HG02943 (cell line): ENCODE results near the gene FOXK2.
"Not testable (repeated sequence)": the region's sequence is repeated elsewhere in the genome, so short reads cannot be mapped to it uniquely, and the experiment has no call there.

Experiments
- ATAC-seq: cut with Tn5 transposase; IDR thresholded peaks from one replicate; pipeline ENCODE4 v1.9.1; 2021; ENCODE audit warnings: mild to moderate bottlenecking, low read depth, moderate library complexity; ENCODE audit not compliant: unreplicated experiment

FOXK2 gene

DNA sequence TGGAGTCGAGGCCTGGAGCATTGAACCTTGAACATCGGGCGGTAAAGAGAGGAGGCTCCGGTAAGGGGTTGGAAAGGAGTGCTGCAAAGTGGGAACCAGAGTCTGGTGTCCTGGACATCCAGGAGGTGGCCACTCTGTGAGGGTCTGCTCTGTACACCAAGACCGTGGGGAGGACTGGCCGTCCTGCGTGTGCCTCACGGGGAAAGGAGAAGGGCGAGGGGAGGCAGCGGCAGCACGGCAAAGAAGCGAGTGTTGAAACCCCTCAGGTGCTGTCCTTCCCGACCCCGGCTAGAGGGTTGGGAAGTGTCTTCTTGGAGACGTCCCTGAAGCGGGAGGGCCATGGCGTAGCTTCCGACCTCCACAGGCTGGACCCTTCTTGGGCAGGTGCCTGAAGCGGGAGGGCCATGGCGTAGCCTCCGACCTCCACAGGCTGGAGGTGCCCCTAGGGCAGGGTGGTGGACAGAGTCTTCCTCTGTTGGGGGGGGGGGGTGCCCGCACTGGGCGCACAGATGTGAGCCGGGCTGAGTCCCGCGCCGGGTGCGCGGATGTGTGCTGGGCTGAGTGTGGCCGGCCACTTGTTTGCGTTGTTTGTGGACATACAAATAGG, 42.0 kb downstream of the FOXK2 start:
- ATAC-seq, result no peak

DNA sequence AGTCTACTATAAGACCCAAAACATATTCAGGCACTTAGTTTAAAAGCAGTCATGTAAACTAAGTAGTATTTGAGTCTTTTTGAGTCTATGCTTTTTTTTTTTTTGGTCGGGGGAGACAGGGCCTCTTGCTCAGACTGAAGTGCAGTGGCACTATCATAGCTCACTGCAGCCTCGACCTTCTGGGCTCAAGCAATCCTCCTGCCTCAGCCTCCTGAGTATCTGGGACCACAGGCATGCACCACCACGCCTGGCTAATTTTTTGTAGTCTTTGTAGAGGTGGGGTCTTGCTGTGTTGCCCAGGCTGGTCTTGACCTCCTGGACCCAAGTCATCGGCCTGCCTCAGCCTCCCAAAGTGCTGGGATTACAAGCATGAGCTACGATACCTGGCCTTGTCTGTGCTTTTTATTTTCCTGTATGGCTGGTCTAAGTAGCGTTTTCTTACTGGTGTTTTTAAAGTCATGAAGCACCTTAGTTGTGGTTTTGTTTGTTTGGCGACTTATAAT, 43.2 kb downstream of the FOXK2 start:
- ATAC-seq, result not testable (repeated sequence)

DNA sequence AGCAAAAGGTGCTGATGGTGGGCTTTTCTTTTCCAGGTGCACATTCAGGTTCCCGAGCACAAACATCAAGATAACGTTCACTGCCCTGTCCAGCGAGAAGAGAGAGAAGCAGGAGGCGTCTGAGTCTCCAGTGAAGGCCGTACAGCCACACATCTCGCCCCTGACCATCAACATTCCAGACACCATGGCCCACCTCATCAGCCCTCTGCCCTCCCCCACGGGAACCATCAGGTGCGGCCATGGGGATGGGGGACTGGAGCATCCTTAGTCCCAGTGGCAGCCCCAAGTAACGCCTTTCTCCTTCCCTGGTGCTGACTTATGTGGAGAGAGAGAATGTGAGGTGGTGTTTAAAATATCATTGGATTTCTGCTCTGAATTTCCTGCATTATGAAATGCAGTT, 43.8 kb downstream of the FOXK2 start:
- ATAC-seq, result no peak

DNA sequence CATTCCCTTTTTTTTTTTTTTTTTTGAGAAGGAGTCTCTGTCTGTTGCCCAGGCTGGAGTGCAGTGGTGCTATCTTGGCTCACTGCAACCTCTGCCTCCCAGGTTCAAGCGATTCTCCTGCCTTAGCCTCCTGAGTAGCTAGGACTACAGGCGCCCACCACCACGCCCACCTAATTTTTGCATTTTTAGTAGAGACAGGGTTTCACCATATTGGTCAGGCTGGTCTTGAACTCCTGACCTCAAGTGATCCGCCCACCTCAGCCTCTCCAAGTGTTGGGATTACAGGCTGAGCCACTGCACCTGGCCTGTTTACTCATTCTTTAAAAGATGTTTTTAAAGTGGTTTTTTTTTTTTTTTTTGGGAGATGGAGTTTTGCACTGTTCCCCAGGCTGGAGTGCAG, 44.2 kb downstream of the FOXK2 start:
- not testable (repeated sequence) for ATAC-seq

DNA sequence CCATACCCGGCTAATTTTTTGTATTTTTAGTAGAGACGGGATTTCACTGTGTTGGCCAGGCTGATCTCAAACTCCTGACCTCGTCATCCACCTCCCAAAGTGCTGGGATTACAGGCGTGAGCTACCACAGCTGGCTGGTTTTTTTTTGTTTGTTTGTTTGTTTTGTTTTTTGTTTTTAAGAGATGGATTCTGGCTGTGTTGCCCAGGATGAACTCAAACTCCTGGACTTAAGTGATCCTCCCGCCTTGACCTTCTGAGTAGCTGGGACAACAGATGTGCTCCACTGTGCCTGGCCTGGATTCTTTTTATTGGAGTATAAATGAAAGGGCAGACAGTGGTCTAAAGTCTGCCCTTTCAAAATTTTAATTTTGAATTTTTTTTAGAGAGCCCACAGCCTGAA, 44.7 kb downstream of the FOXK2 start:
- no peak for ATAC-seq

DNA sequence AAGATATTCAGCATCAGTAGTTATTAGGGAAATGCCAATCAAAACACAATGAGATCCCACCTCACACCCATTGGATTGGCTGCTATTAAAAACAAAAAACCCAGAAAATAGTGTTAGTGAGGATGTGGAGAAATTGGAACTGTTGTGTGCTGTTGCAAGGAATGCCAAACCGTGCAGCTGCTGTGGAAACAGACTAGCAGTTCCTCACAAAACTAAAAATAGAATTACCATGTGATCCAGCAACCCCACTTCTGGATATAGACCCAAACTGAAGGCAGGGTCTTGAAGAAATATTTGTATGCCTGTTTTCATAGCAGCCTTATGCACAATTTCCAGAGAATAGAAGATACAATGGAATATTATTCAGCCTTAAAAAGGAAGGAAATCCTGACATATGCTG, 46.0 kb downstream of the FOXK2 start:
- no peak for ATAC-seq

DNA sequence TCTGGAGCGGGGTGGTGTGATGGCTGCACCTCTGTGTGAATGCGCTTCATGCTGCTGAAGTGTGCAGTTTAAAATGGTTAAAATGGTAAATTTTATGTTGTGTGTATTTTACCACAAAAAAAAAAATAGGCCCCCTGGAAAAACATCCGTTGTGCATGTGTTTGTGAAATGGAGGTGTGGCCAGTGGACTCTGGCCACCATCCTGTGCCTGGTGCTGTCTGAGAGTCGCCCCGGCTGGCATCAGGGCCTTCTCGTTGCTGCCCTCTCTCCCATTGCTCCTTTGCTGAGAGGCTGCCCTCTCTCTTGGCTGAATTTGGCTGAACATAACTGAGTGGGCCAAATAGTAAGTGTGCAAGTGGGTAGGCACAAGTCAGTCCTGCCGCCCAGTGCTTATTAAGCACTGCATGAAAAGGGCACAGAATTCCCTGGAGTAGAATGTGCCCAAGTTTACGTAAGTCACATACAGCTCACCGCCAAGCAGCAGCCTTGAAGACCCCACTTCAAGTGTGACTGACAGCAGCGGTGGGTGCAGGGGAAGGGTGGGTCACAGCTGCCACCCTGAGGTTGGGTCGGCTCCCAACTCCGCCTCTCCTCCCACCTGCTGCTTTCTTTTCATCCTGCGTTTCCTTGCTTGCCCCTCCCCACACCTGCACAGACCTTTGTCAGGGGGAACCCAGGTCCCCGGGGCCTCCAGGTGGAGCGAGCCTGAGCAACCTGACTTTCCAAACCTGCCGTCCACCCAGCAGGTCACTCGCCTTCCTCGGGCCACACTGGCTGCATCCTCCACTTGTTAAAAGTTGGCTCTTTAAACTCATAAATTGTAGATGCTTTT, 46.8 kb downstream of the FOXK2 start:
- ATAC-seq, result no peak

DNA sequence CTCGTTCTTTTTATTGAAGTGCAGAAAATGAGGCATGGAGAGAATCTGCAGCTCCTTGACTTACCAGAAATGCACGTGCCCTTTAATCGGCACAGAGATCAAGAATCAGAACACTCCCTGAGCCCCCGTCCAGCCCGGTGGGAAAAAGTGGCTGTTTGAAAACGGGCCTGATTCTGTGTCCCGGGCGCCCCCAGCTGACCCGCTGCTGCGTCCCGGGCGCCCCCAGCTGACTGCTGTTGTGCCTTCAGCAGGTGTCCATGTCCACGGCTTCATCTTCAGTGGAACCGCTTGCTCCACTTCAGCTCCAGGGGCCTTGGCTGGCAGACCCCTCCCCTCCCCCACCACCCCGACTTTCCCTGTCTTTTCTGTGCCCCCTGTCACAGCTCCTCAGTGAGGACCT, 47.8 kb downstream of the FOXK2 start:
- ATAC-seq, result no peak

DNA sequence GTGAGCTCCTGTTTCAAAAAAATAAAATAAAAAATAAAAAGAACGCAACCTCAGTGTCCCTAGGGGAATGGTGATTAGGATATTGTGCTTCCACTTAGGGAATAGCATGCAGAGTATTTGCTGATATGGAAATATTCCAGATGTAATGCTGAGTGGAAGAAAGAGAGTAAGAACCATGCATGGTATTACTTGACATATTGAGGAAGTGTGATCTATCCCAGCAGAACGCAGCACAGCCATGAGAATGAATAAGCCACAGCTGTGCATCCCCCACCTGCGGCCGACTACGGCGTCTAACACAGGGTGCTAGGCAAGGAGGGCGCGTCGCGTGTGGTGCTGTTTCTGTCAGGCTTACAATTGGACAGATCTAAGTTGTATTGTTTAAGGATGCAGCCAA, 49.5 kb downstream of the FOXK2 start:
- no peak for ATAC-seq

DNA sequence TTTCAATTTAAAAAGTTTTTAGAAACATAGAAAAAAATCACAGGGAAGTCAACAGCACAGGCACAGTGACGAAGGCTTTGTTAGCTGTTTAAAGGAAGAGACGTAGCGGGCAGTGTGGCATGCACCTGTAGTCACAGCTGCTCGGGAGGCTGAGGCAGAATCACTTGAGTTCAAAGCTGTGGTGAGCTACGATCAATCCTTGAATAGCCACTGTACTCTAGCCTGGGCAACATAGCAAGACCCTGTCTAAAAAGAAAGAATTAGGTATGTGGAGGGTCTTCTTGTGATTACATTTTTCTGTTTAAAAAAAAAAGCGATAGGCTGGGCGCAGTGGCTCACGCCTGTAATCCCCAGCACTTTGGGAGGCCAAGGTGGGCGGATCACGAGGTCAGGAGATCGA, 50.1 kb downstream of the FOXK2 start:
- no peak for ATAC-seq

DNA sequence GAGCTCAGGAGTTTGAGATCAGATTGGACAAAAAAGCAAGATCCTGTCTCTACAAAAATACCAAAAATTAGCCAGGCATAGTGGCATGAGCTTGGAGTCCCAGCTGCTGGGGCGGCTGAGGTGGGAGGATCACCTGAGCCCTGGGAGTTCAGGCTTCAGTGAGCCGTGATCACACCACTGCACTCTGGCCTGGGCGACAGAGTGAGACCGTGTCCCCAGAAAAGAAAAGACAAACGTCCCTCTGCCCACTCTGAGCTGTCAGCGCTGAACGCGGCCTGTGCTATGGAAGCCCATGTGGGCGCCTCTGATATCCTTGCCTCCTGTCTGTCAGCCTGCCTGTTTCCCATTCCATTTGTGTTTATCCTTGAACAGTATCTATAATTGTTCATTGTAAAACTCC, 50.7 kb downstream of the FOXK2 start:
- no peak for ATAC-seq

DNA sequence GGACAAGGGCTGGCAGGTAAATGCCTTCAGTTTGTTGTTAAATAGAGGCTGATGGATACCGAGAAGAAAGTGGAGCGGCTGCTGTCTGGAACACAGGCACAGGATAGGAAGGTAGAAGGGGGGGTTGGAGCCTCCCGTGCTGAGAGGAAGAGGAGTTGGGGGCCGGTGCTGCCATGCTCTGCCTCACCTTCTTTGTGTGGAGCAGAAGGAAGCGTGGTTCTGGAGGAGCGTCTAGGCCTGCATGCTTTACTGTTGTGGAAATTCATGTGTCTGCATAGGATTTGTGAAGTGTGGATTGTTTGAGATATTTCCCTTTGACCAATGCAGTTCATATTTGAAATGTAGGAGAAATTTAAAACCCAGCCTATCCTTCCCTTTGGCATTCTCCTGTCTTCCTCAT, 52.3 kb downstream of the FOXK2 start:
- ATAC-seq, result no peak

DNA sequence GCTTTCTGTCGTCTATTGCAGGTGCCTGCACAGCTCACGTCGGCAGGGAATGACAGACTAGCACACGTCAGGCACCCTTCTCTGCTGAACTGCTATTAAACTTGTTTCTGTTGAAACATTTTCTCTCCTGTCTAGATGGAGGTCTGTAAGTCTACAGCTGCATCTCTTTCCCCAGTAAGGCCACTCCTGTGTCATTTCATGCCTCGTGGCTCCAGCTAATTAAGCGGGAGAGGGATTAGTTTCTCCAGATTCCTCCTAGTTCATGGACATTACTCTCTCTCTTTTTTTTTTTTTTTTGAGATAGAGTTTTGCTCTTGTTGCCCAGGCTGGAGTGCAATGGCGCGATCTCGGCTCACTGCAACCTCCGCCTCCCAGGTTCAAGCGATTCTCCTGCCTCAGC, 54.5 kb downstream of the FOXK2 start:
- ATAC-seq, result no peak

DNA sequence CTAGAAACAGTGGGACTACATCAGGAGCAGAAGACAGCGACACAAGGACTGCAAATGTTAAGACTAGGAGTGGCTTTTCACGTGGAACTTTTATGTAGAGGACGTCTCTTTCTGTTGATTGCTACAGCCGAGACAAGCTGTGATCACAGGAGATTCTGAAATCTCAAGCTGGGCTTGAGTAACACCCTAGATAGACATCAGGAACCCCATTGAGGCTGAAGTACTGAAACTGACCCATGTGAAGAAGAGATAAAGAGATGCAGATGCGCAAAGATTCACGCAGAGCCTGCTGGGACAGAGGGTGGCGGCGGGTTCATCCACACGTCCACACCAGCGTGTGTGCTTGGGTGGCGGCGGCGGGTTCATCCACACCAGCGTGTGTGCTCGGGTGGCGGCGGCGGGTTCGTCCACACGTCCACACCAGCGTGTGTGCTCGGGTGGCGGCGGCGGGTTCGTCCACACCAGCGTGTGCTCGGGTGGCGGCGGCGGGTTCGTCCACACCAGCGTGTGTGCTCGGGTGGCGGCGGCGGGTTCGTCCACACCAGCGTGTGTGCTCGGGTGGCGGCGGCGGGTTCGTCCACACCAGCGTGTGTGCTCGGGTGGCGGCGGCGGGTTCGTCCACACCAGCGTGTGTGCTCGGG, 56.2 kb downstream of the FOXK2 start:
- not testable (repeated sequence) for ATAC-seq

DNA sequence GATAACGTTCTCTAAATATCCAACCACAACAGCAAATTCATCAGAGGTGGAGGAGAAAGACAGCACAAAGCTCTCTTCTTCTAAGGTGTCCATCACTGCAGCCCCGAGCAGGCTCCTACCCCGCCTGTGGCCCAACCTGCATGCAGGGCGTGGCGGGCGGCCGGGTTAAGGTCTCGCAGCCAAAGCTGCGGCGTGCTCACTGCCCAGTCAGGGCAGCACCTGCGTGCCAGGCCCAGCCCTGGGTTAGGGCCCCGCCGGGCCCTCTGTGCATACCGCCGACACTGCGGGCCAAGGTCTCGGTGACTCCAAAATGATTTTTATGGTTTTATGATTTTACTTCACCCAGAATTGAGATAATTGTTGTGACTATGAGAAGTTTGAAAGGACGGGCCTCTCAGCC, 57.8 kb downstream of the FOXK2 start:
- no peak for ATAC-seq

DNA sequence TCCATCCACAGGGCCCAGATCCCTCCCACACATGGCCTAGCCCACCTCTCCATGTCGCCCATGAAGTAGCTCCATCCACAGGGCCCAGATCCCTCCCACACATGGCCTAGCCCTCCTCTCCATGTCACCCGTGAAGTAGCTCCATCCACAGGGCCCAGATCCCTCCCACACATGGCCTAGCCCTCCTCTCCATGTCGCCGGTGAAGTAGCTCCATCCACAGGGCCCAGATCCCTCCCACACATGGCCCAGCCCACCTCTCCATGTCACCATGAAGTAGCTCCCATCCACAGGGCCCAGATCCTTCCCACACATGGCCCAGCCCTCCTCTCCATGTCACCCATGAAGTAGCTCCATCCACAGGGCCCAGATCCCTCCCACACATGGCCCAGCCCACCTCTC, 60.4 kb downstream of the FOXK2 start:
- not testable (repeated sequence) for ATAC-seq

DNA sequence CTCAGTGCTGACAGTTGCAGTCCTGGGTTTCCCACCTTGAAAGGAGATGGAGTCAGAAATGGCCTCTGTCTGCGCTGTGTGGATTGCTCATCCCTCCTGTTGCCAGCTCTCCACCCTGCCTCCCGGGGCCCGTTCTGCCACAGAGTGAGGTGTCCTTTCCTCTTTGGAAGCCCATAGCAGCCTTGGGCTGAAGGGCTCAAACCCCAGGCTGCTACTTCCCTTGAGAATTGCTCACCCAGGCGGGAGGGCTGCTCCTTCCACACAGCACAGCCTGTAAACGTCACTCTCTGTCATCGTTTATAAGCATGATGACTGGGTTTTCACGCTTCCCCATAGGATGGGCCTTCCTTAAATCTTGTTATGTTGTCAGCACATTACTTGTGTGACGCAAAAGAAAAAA, 62.7 kb downstream of the FOXK2 start:
- ATAC-seq, result no peak

DNA sequence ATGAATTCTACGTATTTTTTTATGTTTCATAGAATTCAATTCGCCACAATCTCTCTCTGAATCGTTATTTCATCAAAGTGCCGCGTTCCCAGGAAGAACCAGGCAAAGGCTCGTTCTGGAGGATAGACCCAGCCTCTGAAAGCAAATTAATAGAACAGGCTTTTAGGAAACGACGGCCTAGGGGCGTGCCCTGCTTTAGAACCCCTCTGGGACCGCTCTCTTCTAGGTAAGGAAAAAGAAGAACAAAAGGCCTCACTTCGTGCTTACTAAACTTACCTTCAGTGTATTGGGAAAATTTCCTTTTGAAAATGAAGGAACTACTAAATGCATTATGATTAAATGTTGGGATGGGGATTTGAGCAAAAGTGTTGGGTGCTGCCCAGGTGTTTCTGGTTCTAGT, 63.2 kb downstream of the FOXK2 start:
- ATAC-seq, result no peak

DNA sequence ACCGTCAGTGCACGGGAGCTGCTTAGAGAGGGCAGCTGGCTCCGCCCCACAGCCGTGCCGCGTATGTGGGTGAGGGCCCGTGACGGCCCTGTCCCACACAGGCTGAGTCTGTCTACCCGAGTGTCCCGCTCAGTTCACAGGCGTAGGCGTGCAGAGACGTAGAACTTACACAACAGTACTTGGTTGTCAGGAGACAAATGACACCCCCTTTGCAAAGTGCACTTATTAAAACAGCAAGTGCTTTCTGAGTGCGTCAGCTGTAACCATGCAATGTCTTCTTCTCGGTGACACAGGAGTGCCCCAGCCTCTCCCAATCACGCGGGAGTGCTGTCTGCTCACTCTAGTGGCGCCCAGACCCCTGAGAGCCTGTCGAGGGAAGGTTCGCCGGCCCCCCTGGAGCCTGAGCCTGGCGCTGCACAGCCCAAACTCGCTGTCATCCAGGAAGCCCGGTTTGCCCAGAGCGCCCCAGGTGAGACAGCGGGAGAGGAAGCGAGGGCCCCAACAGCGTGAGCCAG, 64.2 kb downstream of the FOXK2 start:
- no peak for ATAC-seq

DNA sequence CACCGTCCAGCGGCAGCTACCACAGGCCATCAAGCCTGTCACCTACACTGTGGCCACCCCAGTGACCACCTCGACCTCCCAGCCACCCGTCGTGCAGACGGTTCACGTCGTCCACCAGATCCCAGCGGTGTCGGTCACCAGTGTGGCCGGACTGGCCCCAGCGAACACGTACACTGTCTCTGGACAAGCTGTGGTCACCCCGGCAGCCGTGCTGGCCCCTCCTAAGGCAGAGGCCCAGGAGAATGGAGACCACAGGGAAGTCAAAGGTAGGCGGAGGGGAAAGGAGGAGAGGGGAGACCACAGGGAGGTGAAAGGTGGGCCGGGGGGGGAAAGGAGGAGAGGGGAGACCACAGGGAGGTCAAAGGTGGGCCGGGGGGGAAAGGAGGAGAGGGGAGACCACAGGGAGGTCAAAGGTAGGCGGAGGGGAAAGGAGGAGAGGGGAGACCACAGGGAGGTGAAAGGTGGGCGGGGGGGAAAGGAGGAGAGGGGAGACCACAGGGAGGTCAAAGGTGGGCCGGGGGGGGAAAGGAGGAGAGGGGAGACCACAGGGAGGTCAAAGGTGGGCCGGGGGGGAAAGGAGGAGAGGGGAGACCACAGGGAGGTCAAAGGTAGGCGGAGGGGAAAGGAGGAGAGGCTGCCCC, 66.5 kb downstream of the FOXK2 start:
- not testable (repeated sequence) for ATAC-seq
